NB4 (cell line): ENCODE results near the gene PIAS4.
"Not testable (repeated sequence)": the region's sequence is repeated elsewhere in the genome, so short reads cannot be mapped to it uniquely, and the experiment has no call there.

Source experiments
- DNase-seq: peaks from one replicate; pipeline ENCODE4 v3.0.0; 2010; ENCODE audit warnings: low read depth
- H3K4me3 ChIP-seq: one replicate; pipeline ENCODE4 v1.5.1; 2011; ENCODE audit warnings: mild to moderate bottlenecking, low read depth, low read length, moderate library complexity
- CTCF ChIP-seq: IDR thresholded peaks from one replicate; pipeline ENCODE4 v1.5.1; 2012; ENCODE audit warnings: low read depth, low read length
- MAX ChIP-seq: IDR thresholded peaks from 2 replicates; pipeline ENCODE4 v1.6.1; 2011; ENCODE audit warnings: low read depth, low read length
- MYC ChIP-seq: IDR thresholded peaks from 2 replicates; pipeline ENCODE4 v1.6.1; 2011; ENCODE audit warnings: low read depth, low read length
- POLR2A ChIP-seq: IDR thresholded peaks from 2 replicates; pipeline ENCODE4 v1.6.1; 2011; ENCODE audit warnings: mild to moderate bottlenecking; ENCODE audit not compliant: insufficient read length; ENCODE audit errors: extremely low read depth

The PIAS4 gene

GRCh38 chr19:3964256-3965194, 43.0 kb upstream of the PIAS4 start:
- no peak for DNase-seq
- TF ChIP-seq POLR2A: no peak
- TF ChIP-seq MAX: no peak
- no peak for TF ChIP-seq MYC
- no peak for TF ChIP-seq CTCF
- no peak overlapping the region for H3K4me3 ChIP-seq

- no peak for TF ChIP-seq POLR2A
- TF ChIP-seq MAX: no peak
- no peak for TF ChIP-seq CTCF
- TF ChIP-seq MYC: no peak
These were observed 41.2 kb upstream of the PIAS4 start for GRCh38 chr19:3966051-3967017.

GRCh38 chr19:3967983-3968382, 39.6 kb upstream of the PIAS4 start:
- H3K4me3 ChIP-seq, DNase-seq: not testable (repeated sequence)

More at GRCh38 chr19:3966051-3967017, 41.2 kb upstream of the PIAS4 start:
- DNase-seq: no peak
- no peak overlapping the region for H3K4me3 ChIP-seq

- peak; percentile 16 for DNase-seq
- no peak overlapping the region for H3K4me3 ChIP-seq
- TF ChIP-seq CTCF (no peak), POLR2A (no peak), MAX (no peak), MYC (no peak)
These were observed 38.7 kb upstream of the PIAS4 start for GRCh38 chr19:3968556-3969434.

- TF ChIP-seq POLR2A (no peak), CTCF (no peak), MYC (no peak), MAX (no peak)
- H3K4me3 ChIP-seq: peak overlapping the region; percentile 58
- no peak for DNase-seq
These were observed 37.9 kb upstream of the PIAS4 start for GRCh38 chr19:3969435-3970312.
